Measurements from ENCODE around the gene DIAPH2. TPM values are rescaled to one million over a fixed set of nuclear protein-coding genes. Genes with fewer than 3 reads are reported as not detected.

DIAPH2 gene
- total RNA-seq, 1 experiment from 2014 or later: 10.4 TPM

- POLR2A ChIA-PET (ENCODE audit: low non-redundant PET): no interaction called here
- CTCF ChIA-PET: no interaction called here
- no TSS peak for BruUV-seq (replicated peaks)
Measured at GRCh38 chrX:96835660-96836289, 151.1 kb downstream of the DIAPH2 start.

GRCh38 chrX:96837808-96838207 is 153.2 kb downstream of the DIAPH2 start:
- Histone ChIP-seq H3K27ac (ENCODE audit: low read depth, low read length, poor library complexity, severe bottlenecking) (no peak overlapping the region), H3K27me3 (replicated peaks; ENCODE audit: insufficient read depth, low read depth, low read length, poor library complexity) (no peaks in the 10 kb centered on the region), H3K4me3 (ENCODE audit: low read depth, low read length, poor library complexity, severe bottlenecking) (no peak overlapping the region), H3K4me1 (ENCODE audit: insufficient read depth, low read length, poor library complexity, severe bottlenecking) (no peaks in the 10 kb centered on the region), H3K36me3 (ENCODE audit: insufficient read depth, low read length, poor library complexity, severe bottlenecking) (no peaks in the 10 kb centered on the region), H3K9me3 (ENCODE audit: low read depth, low read length, poor library complexity, severe bottlenecking) (no peaks in the 10 kb centered on the region)
- no peak for DNase-seq (ENCODE audit: low spot score)
- TF ChIP-seq CTCF (conservative IDR thresholded peaks at IDR 0.05; ENCODE audit: low read depth, low read length) (no peak), EZH2 (IDR thresholded peaks at IDR 0.05; ENCODE audit: borderline replicate concordance, low read depth, low read length, poor library complexity, severe bottlenecking) (no peak)
- CTCF ChIA-PET: no interaction called here
- POLR2A ChIA-PET (ENCODE audit: low non-redundant PET): no interaction called here
- intact Hi-C loops (cut with micrococcal nuclease; ENCODE audit: unreplicated experiment): no loop called here
- BruUV-seq (replicated peaks): no TSS peak

More at GRCh38 chrX:96835660-96836289, 151.1 kb downstream of the DIAPH2 start:
- TF ChIP-seq EZH2 (IDR thresholded peaks at IDR 0.05; ENCODE audit: borderline replicate concordance, low read depth, low read length, poor library complexity, severe bottlenecking) (no peak), CTCF (conservative IDR thresholded peaks at IDR 0.05; ENCODE audit: low read depth, low read length) (no peak)
- intact Hi-C loops (cut with micrococcal nuclease; ENCODE audit: unreplicated experiment): no loop called here
- no peaks in the 10 kb centered on the region for H3K4me1 ChIP-seq (ENCODE audit: insufficient read depth, low read length, poor library complexity, severe bottlenecking)
- H3K27me3 ChIP-seq (replicated peaks; ENCODE audit: insufficient read depth, low read depth, low read length, poor library complexity): no peaks in the 10 kb centered on the region
- no peak overlapping the region for H3K27ac ChIP-seq (ENCODE audit: low read depth, low read length, poor library complexity, severe bottlenecking)
- H3K36me3 ChIP-seq (ENCODE audit: insufficient read depth, low read length, poor library complexity, severe bottlenecking): no peaks in the 10 kb centered on the region
- H3K4me3 ChIP-seq (ENCODE audit: low read depth, low read length, poor library complexity, severe bottlenecking): no peak overlapping the region
- DNase-seq (ENCODE audit: low spot score): no peak
- H3K9me3 ChIP-seq (ENCODE audit: low read depth, low read length, poor library complexity, severe bottlenecking): no peaks in the 10 kb centered on the region

GRCh38 chrX:96838537-96838936 is 153.9 kb downstream of the DIAPH2 start:
- intact Hi-C loops (cut with micrococcal nuclease; ENCODE audit: unreplicated experiment): no loop called here
- DNase-seq (ENCODE audit: low spot score): no peak
- TF ChIP-seq CTCF (conservative IDR thresholded peaks at IDR 0.05; ENCODE audit: low read depth, low read length): no peak
- TF ChIP-seq EZH2 (IDR thresholded peaks at IDR 0.05; ENCODE audit: borderline replicate concordance, low read depth, low read length, poor library complexity, severe bottlenecking): no peak
- no TSS peak for BruUV-seq (replicated peaks)
- Histone ChIP-seq H3K27me3 (replicated peaks; ENCODE audit: insufficient read depth, low read depth, low read length, poor library complexity) (no peaks in the 10 kb centered on the region), H3K4me1 (ENCODE audit: insufficient read depth, low read length, poor library complexity, severe bottlenecking) (no peaks in the 10 kb centered on the region), H3K27ac (ENCODE audit: low read depth, low read length, poor library complexity, severe bottlenecking) (no peak overlapping the region), H3K36me3 (ENCODE audit: insufficient read depth, low read length, poor library complexity, severe bottlenecking) (no peaks in the 10 kb centered on the region), H3K9me3 (ENCODE audit: low read depth, low read length, poor library complexity, severe bottlenecking) (no peaks in the 10 kb centered on the region), H3K4me3 (ENCODE audit: low read depth, low read length, poor library complexity, severe bottlenecking) (no peak overlapping the region)
- ChIA-PET POLR2A (ENCODE audit: low non-redundant PET) (no interaction called here), CTCF (no interaction called here)
